Cerebellar cortex (tissue), 1 donor: ENCODE data around the gene MELTF.

ENCODE experiments used
- DNase-seq: peaks from one replicate; pipeline ENCODE4 v3.0.0-alpha.2; 2015; ENCODE audit warnings: low spot score

The MELTF gene

DNA sequence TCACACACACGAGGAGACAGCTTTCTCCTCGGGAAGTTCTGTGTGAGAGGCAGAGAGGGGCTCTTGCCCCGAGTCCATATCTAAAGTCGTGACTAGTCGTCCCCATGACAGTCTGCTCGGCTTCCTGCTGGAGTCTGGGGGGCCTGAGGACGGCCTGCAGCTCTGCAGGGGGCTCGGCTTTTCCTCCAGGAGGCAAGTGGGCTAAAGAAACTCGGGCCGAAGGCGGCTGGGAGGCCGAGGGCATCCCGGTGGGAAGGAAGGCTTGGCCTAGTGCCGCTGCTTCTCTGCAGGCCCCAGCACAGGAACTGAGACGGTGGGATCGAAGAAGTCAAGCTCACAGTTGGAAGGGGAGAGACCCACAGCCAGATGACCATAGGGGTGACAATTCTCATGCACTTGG lies 35.6 kb downstream of the MELTF start:
- DNase-seq, result no peak

DNA sequence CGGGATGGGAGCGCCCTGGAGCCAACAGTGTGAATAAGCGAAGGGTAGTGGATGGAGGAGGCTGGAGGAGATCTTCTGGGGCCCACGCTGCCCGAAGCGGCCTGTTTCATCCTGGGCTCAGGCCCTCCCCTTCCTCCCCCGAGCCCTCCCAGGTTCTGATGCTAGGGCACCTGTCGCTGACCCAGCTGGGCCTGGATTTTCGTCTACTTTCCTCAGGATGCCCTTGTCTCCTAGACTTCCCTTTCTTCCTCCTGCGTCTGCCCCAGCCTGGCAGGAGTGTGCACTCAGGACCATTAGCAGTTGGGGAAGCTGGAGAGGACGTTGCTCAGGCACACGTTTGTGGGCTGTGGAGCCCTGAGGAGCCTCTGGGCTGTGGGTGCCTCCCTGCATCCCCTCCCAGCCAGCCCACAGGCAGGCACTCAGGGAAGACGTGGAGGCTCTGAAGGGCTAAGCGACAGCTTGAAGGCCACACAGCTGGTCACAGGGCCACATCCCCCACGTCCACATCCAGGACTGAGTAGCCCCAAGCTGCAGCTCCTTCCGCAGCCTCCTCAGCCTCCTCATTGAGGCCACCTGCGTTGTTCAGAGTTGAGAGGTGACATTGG lies 37.1 kb downstream of the MELTF start:
- DNase-seq, result no peak

GRCh38 chr3:196991581-196992460 lies 37.8 kb downstream of the MELTF start:
- DNase-seq, result peak; percentile 54

- no peak for DNase-seq
These were observed 39.0 kb downstream of the MELTF start for GRCh38 chr3:196990601-196991007.

GRCh38 chr3:196989721-196990262 lies 39.8 kb downstream of the MELTF start:
- no peak for DNase-seq

- DNase-seq, result peak; percentile 46
These were observed 41.2 kb downstream of the MELTF start for GRCh38 chr3:196988241-196989029.

DNA sequence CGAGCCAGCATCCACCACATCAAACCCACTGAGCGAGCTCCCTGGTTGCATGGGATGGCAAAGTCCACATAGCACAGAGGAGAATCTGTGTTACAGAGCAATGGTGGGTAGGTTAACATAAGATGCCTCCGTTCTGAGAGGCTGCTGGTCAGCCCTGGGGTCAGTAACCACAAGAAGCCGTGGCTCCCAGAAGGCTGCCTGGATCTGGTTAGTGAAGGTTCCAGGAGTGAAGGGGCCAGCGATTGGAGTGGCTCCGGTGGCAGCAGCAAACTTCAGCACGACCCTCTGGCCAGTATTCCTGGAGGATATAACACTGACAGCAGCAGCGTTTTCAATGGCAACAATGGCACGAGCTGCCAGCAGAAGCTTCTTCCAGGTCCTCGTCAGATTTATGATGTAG lies 42.6 kb downstream of the MELTF start:
- no peak for DNase-seq

GRCh38 chr3:196985954-196986885 lies 43.4 kb downstream of the MELTF start:
- no peak for DNase-seq

DNA sequence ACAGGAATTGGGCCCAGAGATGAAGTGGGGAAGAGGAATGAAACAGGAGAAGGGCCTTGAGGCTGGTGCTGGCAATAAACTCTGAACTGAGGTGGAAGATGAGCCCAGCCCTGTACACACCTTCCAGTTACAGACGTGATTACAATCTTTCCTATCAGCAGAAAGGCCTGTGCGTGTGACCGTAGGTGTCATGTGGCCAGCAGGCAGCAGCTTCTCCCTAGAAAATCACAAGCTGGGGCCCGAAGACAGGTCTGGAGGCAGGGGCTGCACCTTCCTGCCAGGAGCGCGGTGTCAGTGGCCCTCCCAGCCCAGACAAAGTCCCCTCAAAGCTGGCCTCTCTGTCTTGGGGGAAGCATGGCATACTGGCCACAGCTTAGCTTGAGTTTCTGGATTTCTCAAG lies 44.3 kb downstream of the MELTF start:
- DNase-seq, result no peak

- no peak for DNase-seq
These were observed 46.4 kb downstream of the MELTF start for GRCh38 chr3:196983186-196983585.

- DNase-seq, result no peak
These were observed 48.0 kb downstream of the MELTF start for GRCh38 chr3:196981657-196982056.

- DNase-seq, result no peak
These were observed 50.1 kb downstream of the MELTF start for GRCh38 chr3:196979545-196979944.

GRCh38 chr3:196976941-196977340 lies 52.7 kb downstream of the MELTF start:
- no peak for DNase-seq

- DNase-seq, result no peak
These were observed 54.3 kb downstream of the MELTF start for GRCh38 chr3:196975349-196975748.

- DNase-seq, result no peak
These were observed 55.0 kb downstream of the MELTF start for GRCh38 chr3:196974661-196975060.

GRCh38 chr3:196971094-196971698 lies 58.4 kb downstream of the MELTF start:
- DNase-seq, result no peak

DNA sequence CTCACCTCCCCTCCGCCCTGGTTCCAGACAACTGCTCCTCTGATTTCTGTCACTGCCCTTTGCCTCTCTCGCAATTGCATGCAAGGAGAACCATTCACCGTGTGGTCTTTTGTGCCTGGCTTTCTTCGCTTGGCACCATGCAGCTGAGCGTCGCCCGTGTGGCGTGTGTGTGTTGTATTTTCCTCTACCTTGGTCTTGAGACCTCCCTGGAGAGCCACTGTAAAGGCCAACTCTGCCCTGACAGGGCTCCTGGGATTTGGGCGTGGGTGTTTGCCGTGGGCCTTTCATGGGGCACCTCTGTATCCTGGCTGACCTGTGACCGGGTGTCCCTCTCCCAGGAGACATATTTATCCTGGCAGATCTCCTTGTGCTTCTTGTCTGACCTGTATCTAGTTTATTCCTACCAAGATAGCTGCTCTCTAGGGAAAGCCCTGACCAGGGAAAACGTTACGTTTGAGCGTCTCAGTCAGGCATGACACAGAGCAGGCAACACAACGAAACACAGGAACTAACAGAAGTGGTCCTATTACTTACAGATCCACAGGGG lies 59.0 kb downstream of the MELTF start:
- no peak for DNase-seq

- peak; percentile 29 for DNase-seq
These were observed 59.7 kb downstream of the MELTF start for GRCh38 chr3:196969660-196970546.

- DNase-seq, result no peak
These were observed 60.4 kb downstream of the MELTF start for GRCh38 chr3:196969134-196969659.
